A204.1 (cell line): ENCODE data around the gene POLA1.

Experiments used
- FAIRE-seq: peaks from 2 replicates; lab custom pipeline; 2012; peaks lifted over from hg19 to GRCh38; lab: Jason Lieb, UNC

POLA1 gene

GRCh38 chrX:24879679-24880078, 186.0 kb downstream of the POLA1 start:
- no peak for FAIRE-seq

DNA sequence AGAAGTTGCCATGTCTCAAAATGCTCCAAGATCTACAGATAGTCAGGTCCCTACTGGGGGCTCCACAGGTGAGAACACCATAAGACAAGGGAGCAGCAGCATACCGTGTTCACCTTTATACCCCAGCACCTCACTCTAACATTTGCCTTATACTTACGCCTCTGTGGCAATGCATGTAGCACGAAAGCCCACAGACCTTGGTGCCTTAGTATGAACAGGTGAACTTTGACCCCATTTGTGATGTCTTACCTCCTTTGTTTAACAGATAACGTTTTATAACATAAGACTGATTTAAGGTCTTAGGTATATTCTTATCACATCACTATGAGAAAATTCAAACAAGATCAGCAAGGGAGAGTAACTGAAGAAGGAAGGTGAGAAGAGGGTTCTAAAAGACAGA, 193.2 kb downstream of the POLA1 start:
- FAIRE-seq = no peak

- FAIRE-seq = no peak
Observed at GRCh38 chrX:24890677-24891076, 197.0 kb downstream of the POLA1 start.

DNA sequence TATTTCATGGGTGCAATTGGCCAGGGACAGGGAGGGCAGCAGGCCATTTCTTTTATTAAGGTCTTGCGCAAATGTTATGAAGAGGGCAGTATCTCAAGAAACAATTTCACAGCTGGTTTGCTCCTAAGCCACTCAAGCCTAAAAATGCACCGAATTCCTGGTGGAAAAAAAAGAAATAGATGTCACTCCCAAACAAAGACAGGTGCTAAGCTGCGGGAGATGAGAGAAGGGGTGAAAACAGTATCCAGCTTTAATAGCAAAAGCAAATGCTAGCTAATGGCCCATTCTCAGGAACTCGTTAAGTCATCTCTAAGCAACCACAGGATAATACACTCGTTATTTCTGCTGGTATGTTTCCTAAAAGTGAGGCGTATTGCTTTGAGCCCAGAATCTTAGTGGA, 205.7 kb downstream of the POLA1 start:
- no peak for FAIRE-seq

DNA sequence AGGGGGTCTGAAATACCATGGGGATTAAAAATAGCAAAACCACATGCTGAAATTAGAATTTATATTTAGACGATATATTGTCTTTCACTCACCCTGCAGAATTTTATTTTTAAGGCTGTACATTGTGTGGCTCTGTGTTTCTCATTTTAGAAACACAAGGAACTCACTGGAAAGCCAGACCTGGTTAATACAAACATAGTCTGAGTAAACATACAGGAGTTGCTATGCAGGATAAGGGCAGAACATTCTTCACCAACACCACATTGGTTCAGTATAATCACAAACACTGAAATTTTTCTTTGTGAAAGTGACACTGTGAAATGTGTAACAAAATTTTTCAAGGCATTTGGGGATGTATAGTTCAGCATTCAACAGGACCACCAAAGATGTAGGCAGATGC, 206.5 kb downstream of the POLA1 start:
- FAIRE-seq = no peak

DNA sequence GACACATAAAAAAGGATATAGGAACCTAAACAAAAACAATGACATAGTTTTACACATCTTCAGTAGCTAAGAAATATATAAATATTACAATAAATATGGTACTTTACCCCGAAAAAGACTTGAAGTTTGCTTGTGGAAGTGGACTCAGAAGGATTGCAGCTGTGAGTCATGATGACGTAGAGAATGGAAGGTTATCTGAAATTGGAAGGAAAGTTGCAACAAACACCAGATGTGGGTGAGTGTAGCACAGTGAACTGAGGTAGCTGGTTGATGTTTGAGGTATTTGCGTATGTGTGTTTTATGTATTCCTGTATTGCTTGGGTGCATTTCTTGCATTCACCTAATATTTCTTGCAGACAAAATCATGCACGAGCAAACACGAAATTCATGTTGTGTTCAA, 209.1 kb downstream of the POLA1 start:
- no peak for FAIRE-seq

GRCh38 chrX:24918715-24919114, 225.0 kb downstream of the POLA1 start:
- FAIRE-seq = no peak

DNA sequence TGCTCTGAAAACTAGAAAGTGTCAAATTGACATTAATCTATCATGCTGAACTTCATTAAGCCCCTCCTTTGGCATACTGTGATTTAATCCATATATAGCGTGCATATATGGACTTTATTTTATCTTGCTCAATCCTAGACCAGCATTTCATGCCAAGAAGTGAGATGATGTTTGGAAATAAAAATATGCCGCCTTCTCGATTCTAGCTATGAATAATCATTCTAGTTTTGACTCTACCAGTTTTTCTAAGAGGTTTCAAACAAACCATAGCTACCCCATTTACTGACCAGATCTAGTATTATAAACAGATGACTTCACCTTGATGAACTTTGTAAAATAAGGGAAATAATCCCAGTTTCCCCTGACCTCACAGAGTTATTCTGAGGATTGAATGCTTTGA, 227.1 kb downstream of the POLA1 start:
- FAIRE-seq = no peak

DNA sequence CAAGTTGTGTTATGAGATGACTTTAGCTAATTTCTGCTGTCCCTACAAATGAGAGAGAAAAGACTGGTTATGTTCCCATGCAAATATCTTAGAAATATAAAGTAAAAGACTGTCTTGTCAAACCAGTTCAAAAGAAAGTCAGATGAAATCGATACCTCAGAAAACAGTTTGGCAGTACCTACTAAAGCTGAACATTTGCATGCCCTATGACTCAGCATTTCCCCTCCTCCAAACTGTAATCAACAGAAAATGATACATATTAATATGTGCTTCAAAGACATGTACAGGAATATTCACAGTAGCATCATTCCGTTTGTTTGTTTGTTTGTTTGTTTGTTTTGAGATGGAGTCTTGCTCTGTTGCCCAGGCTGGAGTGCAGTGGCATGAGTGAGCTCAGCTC, 231.7 kb downstream of the POLA1 start:
- FAIRE-seq = no peak

DNA sequence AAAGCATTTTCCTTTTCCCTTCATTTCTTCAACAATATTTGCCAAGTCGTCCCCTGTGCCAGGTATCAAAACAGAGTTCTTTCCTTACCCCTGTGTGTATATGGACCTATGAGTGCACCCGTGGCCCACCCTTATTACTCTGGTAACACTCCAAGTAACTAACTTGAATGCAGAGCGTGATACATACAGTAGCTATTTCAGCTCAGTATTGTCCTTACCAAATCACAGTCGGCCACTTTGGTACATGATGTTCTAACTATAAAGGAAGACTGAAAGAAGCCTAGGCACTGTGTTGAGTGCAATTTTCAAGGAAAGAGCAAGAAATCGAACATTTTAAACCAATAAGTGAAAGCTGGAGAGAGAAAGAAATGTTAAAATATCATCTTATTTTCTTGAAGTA, 233.7 kb downstream of the POLA1 start:
- no peak for FAIRE-seq

- no peak for FAIRE-seq
Observed at GRCh38 chrX:24928114-24928513, 234.4 kb downstream of the POLA1 start.

DNA sequence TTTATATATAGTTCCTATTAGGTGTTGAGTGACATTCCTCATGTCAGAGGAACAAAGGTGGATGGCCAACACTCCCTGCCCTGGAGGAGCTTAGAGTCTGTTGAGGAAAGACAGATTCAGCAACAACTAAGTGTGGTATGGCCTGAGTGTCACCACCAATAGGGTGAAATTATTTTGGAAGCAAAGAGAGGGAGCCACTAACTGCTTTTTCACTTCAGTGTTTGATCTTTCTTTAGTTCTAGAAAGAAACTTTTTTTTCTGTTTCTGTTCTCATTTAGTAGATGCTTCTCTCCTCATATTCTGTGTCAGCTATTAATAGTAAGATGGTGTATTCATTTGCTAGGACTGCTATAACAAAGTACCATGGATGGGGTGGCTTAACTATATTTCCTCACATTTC, 240.6 kb downstream of the POLA1 start:
- no peak for FAIRE-seq

- no peak for FAIRE-seq
Observed at GRCh38 chrX:24945009-24945408, 251.3 kb downstream of the POLA1 start.

DNA sequence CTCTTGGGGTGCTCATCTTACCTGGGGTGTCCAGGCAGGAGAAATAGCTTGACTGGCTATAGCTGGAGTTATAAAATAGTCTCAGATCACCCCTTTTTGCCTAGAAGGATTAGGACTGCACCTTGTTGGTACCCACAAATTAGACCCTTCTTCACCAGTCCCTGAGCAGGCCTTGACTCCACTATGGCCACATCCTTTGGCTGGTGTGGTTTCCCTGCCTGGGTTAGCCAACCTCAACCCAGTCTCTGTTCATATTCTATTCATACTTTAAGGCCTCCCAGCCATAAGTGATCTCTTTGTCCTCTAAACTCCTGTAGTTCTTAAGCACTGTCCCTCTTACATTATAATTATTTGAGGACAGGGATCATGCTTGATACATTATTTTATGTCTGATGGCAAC, 252.7 kb downstream of the POLA1 start:
- no peak for FAIRE-seq

DNA sequence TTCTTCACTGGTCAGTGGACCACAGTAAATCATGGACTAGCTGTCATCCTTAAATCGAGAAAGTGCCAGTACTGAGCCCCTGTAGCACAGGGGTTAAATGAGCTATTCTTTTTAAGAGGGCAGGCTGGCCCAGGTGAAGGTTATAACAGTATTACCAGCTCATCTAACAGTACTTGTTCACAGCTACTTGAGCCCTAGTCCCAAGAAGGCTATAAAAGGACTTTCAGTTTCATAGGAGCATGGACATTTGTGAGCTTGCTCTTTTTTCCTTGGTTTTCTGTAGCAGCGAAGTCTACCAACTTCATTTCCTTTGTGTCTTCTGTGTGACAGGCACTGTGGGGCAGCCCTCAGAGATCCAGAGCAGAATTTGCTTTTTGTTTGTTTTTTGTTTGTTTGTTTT, 261.0 kb downstream of the POLA1 start:
- FAIRE-seq = no peak

DNA sequence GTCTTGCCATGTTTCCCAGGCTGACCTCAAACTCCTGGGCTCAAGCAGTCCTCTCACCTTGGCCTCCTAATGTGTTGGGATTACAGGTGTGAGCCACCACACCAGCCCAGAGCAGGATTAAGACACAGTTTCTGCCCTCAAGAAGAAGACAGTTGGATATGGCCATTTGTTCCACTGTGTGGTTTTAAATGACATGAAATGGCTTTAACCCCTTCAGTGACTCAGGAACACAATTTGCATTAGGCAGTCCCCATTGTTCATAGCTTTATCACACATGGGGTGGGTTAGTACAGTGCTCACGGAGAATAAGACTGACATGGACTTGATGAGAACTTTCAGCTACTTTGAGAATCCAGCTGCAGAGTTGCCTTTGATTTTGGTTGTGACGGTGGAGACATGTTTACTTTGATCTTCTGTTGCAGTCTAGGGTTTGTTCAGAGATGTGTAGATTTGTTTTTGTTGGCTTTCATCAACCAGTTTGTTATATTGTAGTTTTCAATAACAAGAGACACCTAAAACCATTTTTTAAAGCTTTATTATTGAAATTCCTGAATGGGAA, 261.7 kb downstream of the POLA1 start:
- no peak for FAIRE-seq

DNA sequence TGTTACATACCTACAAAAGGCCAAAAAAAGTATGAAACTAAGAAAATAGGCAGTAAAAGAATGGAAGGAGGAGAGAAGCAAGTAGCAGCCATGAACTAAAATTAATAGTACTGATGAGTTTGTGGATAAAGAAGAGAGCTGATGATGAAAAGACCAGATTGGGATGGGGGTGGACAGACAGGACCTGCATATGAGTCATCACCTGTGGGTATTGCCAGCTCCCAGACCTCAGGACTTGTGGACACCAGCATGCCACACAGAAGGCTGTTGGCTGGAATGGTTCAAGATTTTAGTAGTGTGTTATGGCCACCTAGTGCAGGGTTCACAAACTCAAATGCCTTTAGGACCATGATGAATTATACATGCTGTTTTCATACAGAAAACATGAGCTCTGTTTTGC, 263.1 kb downstream of the POLA1 start:
- no peak for FAIRE-seq

GRCh38 chrX:24961809-24962208, 268.1 kb downstream of the POLA1 start:
- no peak for FAIRE-seq

GRCh38 chrX:24963823-24964222, 270.1 kb downstream of the POLA1 start:
- FAIRE-seq = no peak

DNA sequence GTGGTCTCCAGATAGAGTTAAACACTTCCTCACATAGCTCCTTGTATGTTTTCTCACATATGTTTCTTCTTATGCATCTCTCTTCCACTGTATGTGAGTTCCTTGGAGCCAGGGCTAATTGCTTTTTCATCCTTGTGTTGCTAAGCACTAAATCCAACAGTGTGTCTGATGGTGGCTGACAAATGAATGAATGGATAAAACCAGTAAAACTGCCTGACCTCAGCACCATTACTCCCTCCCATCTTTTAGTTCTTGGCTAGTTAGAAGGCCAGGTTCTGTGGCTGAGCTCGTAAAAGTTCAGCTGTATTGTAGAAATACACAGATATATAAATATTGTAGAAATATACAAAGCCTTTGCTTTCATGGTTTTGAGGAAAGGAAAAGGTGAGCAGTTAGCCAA, 271.7 kb downstream of the POLA1 start:
- no peak for FAIRE-seq

DNA sequence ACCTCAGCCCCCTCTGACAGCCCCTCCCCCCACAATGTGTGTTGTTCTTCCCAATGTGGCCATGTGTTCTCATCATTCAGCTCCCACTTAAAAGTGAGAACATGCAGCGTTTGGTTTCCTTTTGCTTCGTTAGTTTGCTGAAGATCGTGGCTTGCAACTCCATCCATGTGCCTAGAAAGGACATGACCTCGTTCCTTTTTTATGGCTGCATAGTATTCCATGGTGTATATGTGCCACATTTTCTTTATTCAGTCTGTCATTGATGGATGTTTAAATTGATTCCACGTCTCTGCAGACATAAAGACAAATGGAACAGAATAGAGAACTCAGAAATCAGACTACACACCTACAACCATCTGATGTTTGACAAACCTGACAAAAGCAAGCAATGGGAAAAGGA, 276.1 kb downstream of the POLA1 start:
- FAIRE-seq = no peak

- no peak for FAIRE-seq
Observed at GRCh38 chrX:24979081-24979480, 285.4 kb downstream of the POLA1 start.

DNA sequence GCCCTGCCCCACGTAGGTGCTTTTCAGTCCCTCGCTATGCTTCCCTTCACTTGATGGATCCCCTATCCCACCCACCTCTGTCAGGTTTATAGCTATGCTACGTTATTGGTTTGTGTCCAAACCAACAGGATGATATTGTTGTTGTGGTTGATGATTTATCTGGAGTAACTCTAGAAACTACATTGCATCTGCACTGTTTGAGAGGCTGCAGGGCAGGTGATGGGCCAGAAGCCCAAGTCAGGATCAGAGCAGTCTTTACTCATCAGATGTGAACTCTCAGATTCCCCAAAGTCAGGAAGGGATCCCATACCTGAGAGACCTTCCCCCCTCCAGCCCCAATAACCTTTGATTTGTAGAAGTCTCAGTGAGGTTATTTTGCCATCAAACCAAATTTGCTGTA, 287.3 kb downstream of the POLA1 start:
- FAIRE-seq = no peak

DNA sequence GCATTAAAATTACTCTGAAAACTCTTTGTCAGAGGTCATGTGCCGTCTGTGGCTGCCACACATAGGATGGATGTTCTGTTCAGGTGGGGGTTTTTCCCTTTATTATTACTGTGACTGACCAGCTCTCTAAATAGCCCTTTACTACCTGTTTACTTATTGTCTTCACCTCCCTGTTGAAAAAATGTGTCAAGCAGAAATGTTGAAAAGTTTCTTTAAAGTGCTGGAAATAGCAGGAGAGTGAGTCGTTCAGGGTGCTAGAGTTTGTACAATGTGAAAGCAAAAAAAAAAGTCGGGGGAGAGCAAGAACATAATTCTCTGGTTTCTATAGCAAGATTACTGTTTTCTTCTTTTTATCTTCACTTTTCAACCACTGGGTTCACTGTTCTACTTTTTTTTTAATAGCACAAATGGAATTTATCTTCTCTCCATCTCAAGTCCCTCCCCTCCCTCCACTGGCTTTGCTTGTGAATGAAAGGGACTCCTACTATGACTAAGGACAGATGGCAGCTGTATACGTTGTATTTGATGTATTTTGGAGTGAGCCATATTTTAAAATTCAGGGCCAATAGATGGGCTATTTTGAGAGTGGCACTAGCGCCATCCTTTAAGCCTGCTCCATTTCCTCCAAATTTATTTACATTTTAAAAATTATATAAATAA, 288.7 kb downstream of the POLA1 start:
- FAIRE-seq = no peak

DNA sequence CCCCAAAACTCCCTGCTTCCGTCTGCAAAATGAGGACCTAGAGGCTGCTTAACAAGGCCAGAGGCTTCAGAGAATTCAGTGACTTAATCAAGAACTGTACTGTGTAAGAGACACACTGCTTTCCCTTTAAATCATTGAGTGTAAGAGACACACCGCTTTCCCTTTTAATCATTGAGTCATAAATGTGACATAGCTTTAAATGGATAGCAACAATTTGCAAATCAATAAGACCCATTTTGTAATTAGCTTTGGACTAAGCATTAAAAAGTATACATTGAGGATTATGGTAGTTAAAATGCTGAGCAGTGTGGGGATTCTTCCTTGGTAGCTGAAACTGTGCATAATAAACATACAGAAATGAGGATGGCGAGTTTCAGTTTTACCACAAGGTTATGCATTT, 290.2 kb downstream of the POLA1 start:
- no peak for FAIRE-seq
